HG03139 (cell line): ENCODE data around the gene ANKRD18B.
"Not testable (repeated sequence)": the region's sequence is repeated elsewhere in the genome, so short reads cannot be mapped to it uniquely, and the experiment has no call there.

Experiments
- ATAC-seq: cut with Tn5 transposase; IDR thresholded peaks from one replicate; pipeline ENCODE4 v1.9.1; 2021; ENCODE audit not compliant: unreplicated experiment

Gene ANKRD18B

GRCh38 chr9:33523397-33524305, at the start of gene ANKRD18B:
ANKRD18B (plus strand) TSS chr9:33524251; CDS start chr9:33524490, 239 bp downstream.
- ATAC-seq = not testable (repeated sequence)

DNA sequence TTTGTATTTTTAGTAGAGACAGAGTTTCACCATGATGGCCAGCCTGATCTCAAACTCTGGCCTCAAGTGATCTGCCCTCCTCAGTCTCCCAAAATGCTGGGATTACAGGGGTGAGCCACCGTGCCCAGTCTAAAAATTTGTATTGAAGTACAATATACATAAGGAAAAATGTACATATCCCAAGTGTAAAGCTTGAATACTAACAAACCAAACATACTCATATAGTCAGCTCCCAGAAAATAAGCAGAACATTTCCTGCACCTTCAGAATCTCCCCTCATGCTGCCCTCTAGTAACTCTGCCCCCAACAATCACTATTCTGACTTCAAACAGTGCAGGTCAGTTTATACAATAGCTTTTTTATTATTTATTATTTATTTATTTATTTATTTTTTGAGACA, 48.7 kb upstream of the ANKRD18B start:
- no peak for ATAC-seq

- ATAC-seq = no peak
Measured at GRCh38 chr9:33476503-33476902, 47.5 kb upstream of the ANKRD18B start.

DNA sequence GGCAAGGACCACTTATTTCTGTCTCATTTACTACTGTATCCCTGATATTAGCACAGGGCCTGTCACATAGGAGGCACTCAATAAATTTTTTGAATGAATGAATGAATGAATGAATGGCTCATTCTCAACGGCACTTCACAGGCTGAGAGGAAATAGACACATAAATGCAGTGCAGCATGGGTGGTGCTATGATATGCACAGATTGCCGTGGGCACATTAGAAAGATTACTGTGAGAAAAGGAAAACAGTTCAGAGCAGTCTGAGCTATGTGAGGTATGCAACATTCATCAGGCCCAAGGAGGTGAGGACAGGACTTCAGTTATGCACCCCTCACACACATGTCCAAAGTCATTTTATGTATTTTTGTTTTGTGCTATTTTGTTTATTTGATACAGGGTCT, 43.9 kb upstream of the ANKRD18B start:
- ATAC-seq = no peak

- no peak for ATAC-seq
Measured at GRCh38 chr9:33480976-33481375, 43.1 kb upstream of the ANKRD18B start.

GRCh38 chr9:33485312-33485711, 38.7 kb upstream of the ANKRD18B start:
- not testable (repeated sequence) for ATAC-seq

GRCh38 chr9:33489066-33489465, 35.0 kb upstream of the ANKRD18B start:
- ATAC-seq = no peak

- ATAC-seq = not testable (repeated sequence)
Measured at GRCh38 chr9:33493819-33494218, 30.2 kb upstream of the ANKRD18B start.

GRCh38 chr9:33498387-33498786, 25.7 kb upstream of the ANKRD18B start:
- ATAC-seq = no peak

- ATAC-seq = no peak
Measured at GRCh38 chr9:33506626-33507370, 17.3 kb upstream of the ANKRD18B start.

DNA sequence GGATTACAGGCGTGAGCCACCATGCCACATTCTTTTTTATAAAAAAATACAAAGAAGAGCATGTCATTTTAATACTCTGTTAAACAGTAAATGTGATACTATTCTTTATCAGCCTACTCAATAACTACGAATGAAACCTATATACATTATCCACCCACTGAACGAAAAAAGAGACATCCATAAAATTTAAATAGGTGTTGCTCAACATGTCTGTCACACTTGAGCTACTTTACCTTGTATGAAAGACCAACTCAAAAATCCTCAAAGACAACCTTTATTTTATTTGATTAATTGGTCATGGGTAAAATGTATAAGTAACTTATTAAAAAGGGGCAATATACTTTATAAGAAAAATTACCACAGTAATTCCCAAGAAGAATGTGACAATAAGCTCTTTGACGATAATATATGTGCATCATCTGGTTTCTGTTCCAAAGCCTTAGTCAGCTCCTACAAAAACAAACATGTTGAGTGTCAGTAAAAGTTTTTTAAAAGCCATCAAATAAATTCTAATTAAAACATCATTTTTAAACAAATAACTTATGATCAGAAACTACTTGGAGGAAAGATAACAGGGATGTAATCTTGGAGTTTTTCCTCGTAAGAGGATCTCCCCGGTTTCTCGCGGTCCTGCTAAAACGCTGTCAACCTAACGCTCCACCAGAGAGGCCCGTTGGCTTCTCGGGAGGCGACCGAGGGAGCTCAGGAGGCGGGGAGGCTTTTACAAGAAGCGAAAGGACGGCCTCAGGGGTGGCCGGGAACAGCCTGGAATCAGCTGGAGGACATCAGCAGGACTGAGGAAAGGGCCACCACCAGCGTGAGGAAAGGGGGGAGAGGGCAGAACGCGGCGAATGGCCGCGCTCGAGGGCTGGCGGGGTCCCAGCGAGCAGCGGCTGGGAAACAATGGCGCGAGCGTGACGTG, 13.5 kb upstream of the ANKRD18B start:
- ATAC-seq = no peak

- ATAC-seq = not testable (repeated sequence)
Measured at GRCh38 chr9:33511184-33511517, 12.9 kb upstream of the ANKRD18B start.

GRCh38 chr9:33512535-33512934, 11.5 kb upstream of the ANKRD18B start:
- ATAC-seq = not testable (repeated sequence)

GRCh38 chr9:33515342-33515995, 8.6 kb upstream of the ANKRD18B start:
- ATAC-seq = not testable (repeated sequence)

GRCh38 chr9:33516397-33516796, 7.7 kb upstream of the ANKRD18B start:
- ATAC-seq = not testable (repeated sequence)

DNA sequence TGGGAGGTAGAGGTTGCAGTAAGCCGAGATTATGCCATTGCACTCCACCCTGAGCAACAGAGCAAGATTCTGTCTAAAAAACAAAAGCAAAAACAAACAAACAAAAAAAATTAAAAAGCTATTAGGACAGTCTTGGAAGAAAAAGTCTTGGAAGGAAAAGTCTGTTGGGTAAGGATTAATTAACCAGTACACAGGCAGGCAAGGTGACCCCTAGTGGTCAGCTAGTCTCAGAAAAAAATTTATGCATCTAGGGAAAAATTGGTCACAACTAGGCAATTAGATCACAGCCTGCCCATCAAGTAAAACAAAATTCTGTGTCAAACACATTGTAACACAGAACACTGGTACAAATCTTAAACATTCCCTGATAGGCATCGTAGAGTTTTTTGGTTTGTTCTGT, 6.7 kb upstream of the ANKRD18B start:
- no peak for ATAC-seq

- not testable (repeated sequence) for ATAC-seq
Measured at GRCh38 chr9:33517934-33518577, 6.0 kb upstream of the ANKRD18B start.

GRCh38 chr9:33521861-33522260, 2.2 kb upstream of the ANKRD18B start:
- not testable (repeated sequence) for ATAC-seq

GRCh38 chr9:33524306-33524947, 376 bp downstream of the ANKRD18B start:
- ATAC-seq = no peak
